ENCODE data around the gene GTF3C2.

Gene GTF3C2

GRCh38 chr2:27291865-27292264 lies 64.7 kb downstream of the GTF3C2 start:
- no peak for DNase-seq

GRCh38 chr2:27290549-27290948 lies 66.0 kb downstream of the GTF3C2 start:
- DNase-seq, result no peak

- DNase-seq, result no peak
Observed at GRCh38 chr2:27288610-27289009, 68.0 kb downstream of the GTF3C2 start.

GRCh38 chr2:27285481-27285880 lies 71.1 kb downstream of the GTF3C2 start:
- no peak for DNase-seq

DNA sequence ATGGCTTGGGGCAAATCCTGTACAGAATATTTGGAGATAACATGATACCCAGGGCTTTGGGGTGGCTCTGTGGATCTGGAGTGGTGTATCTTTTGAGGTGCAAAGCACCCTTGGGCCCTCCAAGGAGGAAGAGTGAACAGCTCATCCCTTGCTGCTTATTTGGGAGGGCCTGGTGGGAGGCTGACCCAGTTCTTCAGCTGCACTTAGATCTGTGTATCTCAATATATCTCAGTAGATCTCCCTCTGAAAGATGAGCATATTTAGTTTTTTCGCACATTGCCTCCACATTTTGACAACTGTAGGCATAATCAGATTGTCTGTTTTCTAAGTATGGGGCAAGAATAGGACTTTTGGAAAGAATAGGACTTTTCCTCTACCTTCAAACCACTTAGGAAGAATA lies 71.6 kb downstream of the GTF3C2 start:
- DNase-seq, result no peak

GRCh38 chr2:27282892-27283291 lies 73.7 kb downstream of the GTF3C2 start:
- no peak for DNase-seq

DNA sequence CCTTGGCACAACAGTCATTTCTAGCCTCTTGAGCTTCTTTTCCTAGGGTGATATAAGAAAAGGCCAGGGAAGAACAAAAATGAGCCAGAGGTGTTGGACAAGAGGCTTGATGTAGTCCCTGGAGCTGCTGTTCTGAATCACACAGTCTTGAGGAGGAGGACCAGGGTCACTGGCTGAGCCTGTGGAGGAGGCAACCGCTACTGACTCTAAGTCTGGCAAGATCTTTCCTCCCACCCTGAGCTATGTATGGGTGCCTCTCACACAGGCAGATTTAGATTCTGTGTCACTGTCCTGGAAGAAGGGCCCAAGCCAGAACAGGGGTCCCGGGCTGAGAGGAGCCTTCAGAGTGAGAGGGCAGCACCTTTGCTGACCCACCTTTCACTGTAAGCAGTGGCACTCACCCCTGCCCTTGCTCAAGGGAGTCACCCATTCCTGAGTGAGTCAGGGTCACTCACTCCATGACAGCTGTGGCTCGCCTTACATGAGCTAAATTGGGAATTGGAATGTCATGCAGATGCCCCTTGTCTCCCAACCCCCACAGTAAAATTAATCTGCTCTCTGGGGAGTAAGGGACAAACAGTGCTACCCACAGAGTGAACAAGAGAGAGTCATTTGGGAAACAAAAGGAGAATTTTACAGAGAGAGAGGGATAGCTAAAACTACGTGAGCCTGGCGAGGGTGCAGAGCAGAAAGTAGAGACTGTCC lies 74.6 kb downstream of the GTF3C2 start, which contains the start of gene TRIM54:
TSS of gene TRIM54 (plus strand) at position 575 of the 705 bp plus-strand sequence. CDS start 303 bp downstream, outside the sequence.
- no peak for DNase-seq

DNA sequence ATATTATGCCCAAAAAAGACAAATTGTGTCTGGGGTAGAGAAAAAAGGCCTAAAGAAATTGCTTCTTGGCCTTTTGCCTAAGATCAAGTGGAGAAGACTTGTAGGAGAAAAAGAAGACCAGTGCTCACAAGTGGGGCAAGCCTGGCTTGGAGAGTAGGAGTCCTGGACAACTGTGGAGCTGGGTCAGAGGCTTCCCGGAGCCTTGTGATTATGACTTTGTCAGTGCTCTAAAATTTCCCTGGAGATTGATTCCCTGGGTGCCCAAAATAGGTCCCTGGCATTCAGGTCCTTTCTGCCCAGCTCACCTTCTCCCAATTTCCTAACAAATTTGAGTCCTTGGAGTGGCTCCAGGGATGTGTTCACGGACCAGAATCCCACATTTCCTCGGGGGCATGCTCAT lies 75.1 kb downstream of the GTF3C2 start:
- no peak for DNase-seq

DNA sequence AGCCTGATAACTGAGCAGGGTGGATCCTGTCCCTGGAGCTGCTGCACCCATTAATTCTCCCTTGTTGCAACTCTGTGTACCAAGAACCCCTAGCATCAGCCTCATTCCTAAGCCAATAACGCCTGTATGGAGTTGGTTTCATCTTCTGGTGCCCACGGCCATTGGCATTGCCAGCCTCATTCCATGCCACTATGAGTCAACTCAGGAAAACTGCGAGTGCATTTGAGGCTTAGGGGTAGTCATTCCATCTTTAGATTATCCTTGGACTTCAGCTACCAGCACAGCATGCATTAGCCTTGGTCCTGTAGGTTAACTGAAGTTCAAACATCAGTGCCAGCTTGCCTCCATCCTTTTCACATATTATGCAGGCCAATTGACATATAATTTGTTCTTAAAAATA lies 75.7 kb downstream of the GTF3C2 start:
- DNase-seq, result no peak

DNA sequence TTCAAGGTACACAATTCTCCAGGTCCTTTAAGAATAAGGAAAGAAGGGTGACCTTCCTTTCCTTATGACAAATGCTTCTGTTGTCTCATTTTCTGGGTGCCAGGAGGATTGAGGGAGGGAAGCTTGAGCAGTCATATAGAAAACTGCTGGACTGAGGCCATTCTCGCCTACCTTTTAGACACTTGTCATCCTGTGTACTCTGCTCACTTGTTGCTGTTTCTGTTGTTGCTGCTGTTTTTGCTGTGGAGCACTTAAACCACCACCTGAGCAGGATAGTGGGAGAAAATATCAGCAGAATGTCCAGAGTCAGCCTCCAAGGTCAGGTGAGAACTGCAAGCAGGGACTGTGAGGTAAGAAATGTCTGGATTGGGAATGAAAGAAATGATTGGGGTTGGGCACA lies 78.6 kb downstream of the GTF3C2 start:
- no peak for DNase-seq
